Measurements from ENCODE around the gene TNFAIP8L1.
"Not testable (repeated sequence)": the region's sequence is repeated elsewhere in the genome, so short reads cannot be mapped to it uniquely, and the experiment has no call there.

The TNFAIP8L1 gene

DNA sequence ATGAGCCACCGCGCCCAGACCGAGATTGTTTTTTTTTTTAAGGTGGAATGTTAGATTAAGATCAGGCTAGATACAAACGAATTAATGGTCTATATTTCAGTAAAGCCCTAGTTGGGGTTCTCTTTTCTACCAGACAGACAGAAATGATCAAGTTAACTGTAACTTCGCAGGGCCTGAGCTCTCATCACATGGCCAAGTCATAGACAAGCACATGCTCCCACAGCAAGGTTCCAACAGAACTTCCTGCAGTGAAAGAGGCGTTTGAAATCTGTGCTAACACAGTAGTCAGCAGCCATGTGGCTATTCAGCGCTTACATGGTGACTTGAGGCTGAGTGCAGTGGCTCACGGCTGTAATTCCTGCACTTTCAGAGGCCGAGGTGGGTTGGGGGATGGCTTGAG, 45.1 kb upstream of the TNFAIP8L1 start:
- H4K20me1 ChIP-seq (ENCODE audit: insufficient read depth, low read length, poor library complexity, severe bottlenecking): no peaks in the 10 kb centered on the region

GRCh38 chr19:4595158-4595557, 44.2 kb upstream of the TNFAIP8L1 start:
- not testable (repeated sequence) for H3K9me3 ChIP-seq (ENCODE audit: insufficient read depth, low read depth, low read length); H3K79me2 ChIP-seq (ENCODE audit: insufficient read depth, low read length); H3K4me3 ChIP-seq (ENCODE audit: low read length, poor library complexity, severe bottlenecking); H4K20me1 ChIP-seq (ENCODE audit: insufficient read depth, low read length, poor library complexity, severe bottlenecking); H3F3A ChIP-seq (ENCODE audit: low read depth); H3K4me1 ChIP-seq (ENCODE audit: insufficient read depth, low read length, poor library complexity, severe bottlenecking); H3K9ac ChIP-seq (ENCODE audit: low read depth, low read length, poor library complexity, severe bottlenecking); H3K9me2 ChIP-seq (replicated peaks; ENCODE audit: low read depth, low read length); H3K36me3 ChIP-seq (ENCODE audit: insufficient read depth, low read length); H3K4me2 ChIP-seq (ENCODE audit: low read depth, low read length, poor library complexity, severe bottlenecking); H3K27me3 ChIP-seq (ENCODE audit: insufficient read depth, low read length, poor library complexity, severe bottlenecking); H2AFZ ChIP-seq (ENCODE audit: low read length)

More for the DNA sequence above, 45.1 kb upstream of the TNFAIP8L1 start:
- H3K79me2 ChIP-seq (ENCODE audit: insufficient read depth, low read length): no peaks in the 10 kb centered on the region
- H3K9me3 ChIP-seq (ENCODE audit: insufficient read depth, low read depth, low read length): no peaks in the 10 kb centered on the region
- H3K4me3 ChIP-seq (ENCODE audit: low read length, poor library complexity, severe bottlenecking): no peak overlapping the region
- no peak overlapping the region for H3K4me2 ChIP-seq (ENCODE audit: low read depth, low read length, poor library complexity, severe bottlenecking)
- no peak overlapping the region for H2AFZ ChIP-seq (ENCODE audit: low read length)
- no peaks in the 10 kb centered on the region for H3K27me3 ChIP-seq (ENCODE audit: insufficient read depth, low read length, poor library complexity, severe bottlenecking)
- H3K9me2 ChIP-seq (replicated peaks; ENCODE audit: low read depth, low read length): no peaks in the 10 kb centered on the region
- TF ChIP-seq, protein P1, sequence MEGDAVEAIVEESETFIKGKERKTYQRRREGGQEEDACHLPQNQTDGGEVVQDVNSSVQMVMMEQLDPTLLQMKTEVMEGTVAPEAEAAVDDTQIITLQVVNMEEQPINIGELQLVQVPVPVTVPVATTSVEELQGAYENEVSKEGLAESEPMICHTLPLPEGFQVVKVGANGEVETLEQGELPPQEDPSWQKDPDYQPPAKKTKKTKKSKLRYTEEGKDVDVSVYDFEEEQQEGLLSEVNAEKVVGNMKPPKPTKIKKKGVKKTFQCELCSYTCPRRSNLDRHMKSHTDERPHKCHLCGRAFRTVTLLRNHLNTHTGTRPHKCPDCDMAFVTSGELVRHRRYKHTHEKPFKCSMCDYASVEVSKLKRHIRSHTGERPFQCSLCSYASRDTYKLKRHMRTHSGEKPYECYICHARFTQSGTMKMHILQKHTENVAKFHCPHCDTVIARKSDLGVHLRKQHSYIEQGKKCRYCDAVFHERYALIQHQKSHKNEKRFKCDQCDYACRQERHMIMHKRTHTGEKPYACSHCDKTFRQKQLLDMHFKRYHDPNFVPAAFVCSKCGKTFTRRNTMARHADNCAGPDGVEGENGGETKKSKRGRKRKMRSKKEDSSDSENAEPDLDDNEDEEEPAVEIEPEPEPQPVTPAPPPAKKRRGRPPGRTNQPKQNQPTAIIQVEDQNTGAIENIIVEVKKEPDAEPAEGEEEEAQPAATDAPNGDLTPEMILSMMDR (conservative IDR thresholded peaks at IDR 0.05; ENCODE audit: low read length): no peak
- TF ChIP-seq EZH2phosphoT487 (IDR thresholded peaks at IDR 0.05; ENCODE audit: borderline replicate concordance): no peak
- H3F3A ChIP-seq (ENCODE audit: low read depth): no peaks in the 10 kb centered on the region
- H3K4me1 ChIP-seq (ENCODE audit: insufficient read depth, low read length, poor library complexity, severe bottlenecking): no peaks in the 10 kb centered on the region
- no peak overlapping the region for H3K9ac ChIP-seq (ENCODE audit: low read depth, low read length, poor library complexity, severe bottlenecking)
- no peaks in the 10 kb centered on the region for H3K36me3 ChIP-seq (ENCODE audit: insufficient read depth, low read length)

DNA sequence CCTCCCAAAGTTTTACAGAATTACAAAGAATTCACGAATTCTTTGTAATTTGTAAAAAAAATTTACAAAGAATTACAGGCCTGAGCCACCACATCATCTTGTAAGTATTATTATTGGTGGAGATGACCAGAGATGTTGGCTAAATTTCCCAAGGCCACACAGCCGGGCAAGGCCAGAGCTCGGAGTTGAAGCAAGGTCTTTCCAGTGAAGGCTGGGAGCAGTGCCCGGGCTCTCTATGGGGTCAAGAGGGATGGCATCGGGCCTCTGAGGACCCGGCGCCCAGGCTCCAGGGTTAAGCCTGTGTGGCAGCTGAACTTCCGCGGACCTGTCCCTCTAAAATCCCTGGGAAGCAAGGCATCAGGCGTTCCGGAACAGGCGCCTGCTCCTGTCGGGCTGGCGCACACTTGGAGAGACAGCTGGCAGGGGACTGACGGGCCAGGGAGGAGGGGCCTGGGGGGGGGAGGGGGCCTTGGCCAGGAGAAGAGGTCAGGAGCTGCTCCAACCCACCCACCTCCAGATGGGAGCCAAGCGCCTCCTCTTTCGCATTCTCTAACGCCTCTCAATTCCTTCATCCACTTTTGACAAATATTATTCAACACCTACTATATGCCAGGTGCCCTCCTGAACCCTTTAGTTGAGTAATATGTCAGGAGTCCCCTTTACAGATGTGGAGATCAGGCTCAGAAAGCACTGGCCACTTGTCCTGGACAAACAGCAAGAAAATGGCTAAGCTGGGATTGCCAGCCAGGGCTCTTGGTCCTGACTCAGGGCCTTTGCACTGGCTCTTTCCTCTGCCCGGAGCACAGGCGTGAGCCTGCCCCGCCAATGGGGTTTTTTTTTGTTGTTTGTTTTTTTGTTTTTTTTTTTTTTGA, 43.0 kb upstream of the TNFAIP8L1 start:
- Histone ChIP-seq H3K36me3 (ENCODE audit: insufficient read depth, low read length) (no peaks in the 10 kb centered on the region), H3K79me2 (ENCODE audit: insufficient read depth, low read length) (no peaks in the 10 kb centered on the region), H4K20me1 (ENCODE audit: insufficient read depth, low read length, poor library complexity, severe bottlenecking) (no peaks in the 10 kb centered on the region), H3K9ac (ENCODE audit: low read depth, low read length, poor library complexity, severe bottlenecking) (no peak overlapping the region), H3F3A (ENCODE audit: low read depth) (no peaks in the 10 kb centered on the region), H3K4me3 (ENCODE audit: low read length, poor library complexity, severe bottlenecking) (no peak overlapping the region), H3K27me3 (ENCODE audit: insufficient read depth, low read length, poor library complexity, severe bottlenecking) (no peaks in the 10 kb centered on the region), H3K9me2 (replicated peaks; ENCODE audit: low read depth, low read length) (no peaks in the 10 kb centered on the region), H3K9me3 (ENCODE audit: insufficient read depth, low read depth, low read length) (no peaks in the 10 kb centered on the region), H3K4me1 (ENCODE audit: insufficient read depth, low read length, poor library complexity, severe bottlenecking) (no peaks in the 10 kb centered on the region), H2AFZ (ENCODE audit: low read length) (no peak overlapping the region), H3K4me2 (ENCODE audit: low read depth, low read length, poor library complexity, severe bottlenecking) (no peak overlapping the region)
- TF ChIP-seq, protein P1 (conservative IDR thresholded peaks at IDR 0.05; ENCODE audit: low read length): no peak
- TF ChIP-seq EZH2phosphoT487 (IDR thresholded peaks at IDR 0.05; ENCODE audit: borderline replicate concordance): no peak

Data from Loucy (cell line).